Fibroblast of the aortic adventitia (primary cell): ENCODE measurements around the gene FAM98A. TPM values are rescaled to one million over a fixed set of nuclear protein-coding genes. Genes with fewer than 3 reads are reported as not detected.
A peak's percentile ranks its signal among the peaks of the same experiment; 100 is the strongest.

Experiments used
- DNase-seq: peaks from one replicate; pipeline ENCODE4 v3.0.0-alpha.2; 2010; ENCODE audit warnings: low read depth
- H3K4me3 ChIP-seq: 2 replicates; pipeline ENCODE4 v1.5.1; 2011; ENCODE audit warnings: low read depth, mild to moderate bottlenecking, control low read depth, low read length, moderate library complexity
- CTCF ChIP-seq: IDR thresholded peaks from 2 replicates; pipeline ENCODE4 v1.5.1; 2011; ENCODE audit warnings: mild to moderate bottlenecking, low read length, control low read depth, inconsistent platforms; ENCODE audit not compliant: insufficient read depth
- total RNA-seq: library from RNA; depleted of rRNA; stranded (reverse); fragments of >200 nt; gene quantifications from 2 replicates; pipeline ENCODE4 v1.2.3, GENCODE V29; 2012; ENCODE audit warnings: low replicate concordance

Gene FAM98A
- total RNA-seq, 1 donor, result 58.7 TPM

DNA sequence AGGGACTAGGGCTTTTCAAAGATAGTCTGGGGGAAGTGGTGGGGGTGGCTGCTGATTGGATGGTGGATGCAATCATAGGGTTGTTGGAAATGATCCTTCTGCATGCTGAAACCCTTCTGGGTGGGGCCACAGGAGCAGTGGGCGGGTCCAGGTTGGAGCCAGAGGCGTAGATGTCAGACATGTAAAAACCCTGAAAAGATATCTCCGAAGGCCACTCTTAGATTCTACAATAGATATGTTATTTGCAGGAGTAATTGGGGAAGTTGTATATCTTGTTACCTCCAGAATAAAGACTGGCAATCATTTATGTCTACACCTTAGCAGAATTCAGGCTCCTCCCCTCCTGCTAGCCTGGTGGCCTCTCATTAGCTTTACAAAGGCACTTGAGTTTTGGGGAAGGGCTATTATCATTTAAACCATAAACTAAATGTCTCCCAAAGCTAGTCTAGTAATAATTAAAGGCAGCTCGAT, 8.2 kb upstream of the FAM98A start:
- H3K4me3 ChIP-seq, result no peak overlapping the region
- no peak for DNase-seq
- no peak for TF ChIP-seq CTCF

- TF ChIP-seq CTCF, result no peak
- no peak overlapping the region for H3K4me3 ChIP-seq
- no peak for DNase-seq
Observed at GRCh38 chr2:33606622-33607021, 7.5 kb upstream of the FAM98A start.

DNA sequence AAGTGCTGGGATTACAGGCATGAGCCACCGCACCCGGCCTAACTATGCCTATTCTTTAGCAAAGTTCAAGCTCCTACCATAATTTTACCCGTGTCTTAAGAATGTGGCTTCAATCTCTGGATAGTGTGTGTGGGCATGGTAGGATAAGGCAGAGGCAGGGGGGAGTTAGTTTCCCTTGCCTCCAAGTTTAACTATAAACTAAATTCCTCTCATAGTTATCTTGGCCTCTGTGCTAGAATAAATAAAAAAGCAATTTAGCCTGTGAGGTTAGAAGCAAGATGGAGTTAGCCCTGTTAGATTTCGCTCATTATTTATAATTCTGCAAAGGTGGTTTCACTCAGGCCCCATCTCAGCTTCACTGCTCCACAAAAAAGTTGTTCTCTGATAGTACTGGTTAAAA, 7.0 kb upstream of the FAM98A start:
- no peak for DNase-seq
- TF ChIP-seq CTCF, result no peak
- H3K4me3 ChIP-seq, result no peak overlapping the region

DNA sequence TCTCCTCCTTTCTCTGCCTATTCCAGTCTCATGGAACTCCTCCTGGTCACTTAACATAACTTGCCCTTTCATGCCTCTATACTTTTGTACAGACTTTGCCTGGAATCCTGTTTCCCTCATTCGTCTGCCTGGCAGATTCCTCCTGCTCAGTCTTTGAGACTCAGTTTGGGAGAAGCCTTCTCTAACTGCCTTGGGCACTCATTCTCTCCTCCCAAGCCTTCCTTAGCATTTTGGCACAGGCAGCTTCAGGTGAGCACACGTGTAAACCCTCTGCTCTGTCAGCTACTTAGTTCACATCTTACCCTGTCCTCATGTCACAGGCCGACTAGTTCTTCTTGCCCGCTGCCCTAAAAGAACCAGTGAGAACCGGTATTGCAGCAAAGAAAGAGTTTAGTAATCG, 6.0 kb upstream of the FAM98A start:
- DNase-seq, result no peak
- H3K4me3 ChIP-seq, result no peak overlapping the region
- no peak for TF ChIP-seq CTCF

GRCh38 chr2:33603416-33603815, 4.3 kb upstream of the FAM98A start:
- no peak for DNase-seq
- no peak overlapping the region for H3K4me3 ChIP-seq
- TF ChIP-seq CTCF, result no peak

- TF ChIP-seq CTCF, result no peak
- DNase-seq, result no peak
- H3K4me3 ChIP-seq, result no peak overlapping the region
Observed at GRCh38 chr2:33602201-33602830, 3.2 kb upstream of the FAM98A start.

- DNase-seq, result no peak
- no peak for TF ChIP-seq CTCF
- peak overlapping the region; percentile 83 for H3K4me3 ChIP-seq
Observed at GRCh38 chr2:33599943-33600192, 769 bp upstream of the FAM98A start.
